ENCODE data around the gene MYO7A.
A peak's percentile ranks its signal among the peaks of the same experiment; 100 is the strongest.

The MYO7A gene

DNA sequence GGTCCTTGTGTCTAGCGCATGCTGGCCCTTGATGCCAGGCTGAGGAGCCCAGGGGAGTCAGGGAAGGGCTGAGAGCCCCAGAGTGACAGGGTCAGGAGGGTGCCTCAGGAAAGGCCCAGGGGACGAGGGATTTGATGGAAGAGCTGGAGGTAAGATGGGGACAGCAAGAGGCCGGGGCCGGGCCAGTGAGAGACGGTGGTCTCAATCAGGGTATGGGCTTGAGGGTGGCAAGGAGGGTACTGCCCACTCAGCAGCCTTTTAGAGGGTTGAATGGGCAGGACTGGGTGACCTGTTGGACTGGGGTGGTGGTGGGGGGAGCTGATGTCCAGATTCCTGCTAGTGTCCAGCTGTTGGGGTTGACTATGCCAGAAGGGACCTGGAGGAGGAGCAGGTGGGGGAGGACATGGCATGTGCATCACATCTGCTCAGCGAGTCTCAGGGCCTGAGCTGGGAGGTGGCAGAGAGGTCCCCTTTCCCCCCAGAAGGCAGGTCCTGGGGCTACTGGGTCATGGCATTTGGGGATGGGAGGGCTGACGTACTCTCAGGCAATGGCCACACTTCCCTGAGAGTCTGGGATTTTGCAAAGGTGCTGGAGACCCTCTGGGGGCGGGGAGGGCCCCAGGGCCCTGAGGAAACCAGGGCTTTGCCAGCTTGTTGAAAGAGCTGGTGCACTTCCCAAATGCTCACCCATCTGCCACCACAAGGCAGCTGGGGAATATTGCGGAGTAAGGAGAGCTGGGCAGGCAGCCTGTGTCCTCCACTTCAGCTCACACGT is 18.4 kb downstream of the MYO7A start:
- Histone ChIP-seq H3K9me3 (ENCODE audit: insufficient read depth, low read length, severe bottlenecking) (no peaks in the 10 kb centered on the region), H3K9ac (ENCODE audit: low read depth, low read length) (no peak overlapping the region), H4K20me1 (ENCODE audit: insufficient read depth, low read length) (peaks cover 3% of the 10 kb centered on the region; the same call in 1 of the 2 replicates), H3K4me1 (ENCODE audit: insufficient read depth, low read length) (peaks cover 23% of the 10 kb centered on the region), H3K4me2 (ENCODE audit: insufficient read depth, low read length) (no peak overlapping the region), H3K27ac (ENCODE audit: low read length) (no peak overlapping the region), H2AFZ (ENCODE audit: low read depth, low read length) (no peak overlapping the region), H3K4me3 (ENCODE audit: low read depth in 1 of 2, low read length in 2 of 2) (no peak overlapping the region), H3K27me3 (ENCODE audit: insufficient read depth, low read length, poor library complexity) (no peaks in the 10 kb centered on the region), H3K79me2 (ENCODE audit: insufficient read depth, low read length) (no peaks in the 10 kb centered on the region), H3K36me3 (ENCODE audit: insufficient read depth, low read length) (no peaks in the 10 kb centered on the region)
- TF ChIP-seq, protein P1, sequence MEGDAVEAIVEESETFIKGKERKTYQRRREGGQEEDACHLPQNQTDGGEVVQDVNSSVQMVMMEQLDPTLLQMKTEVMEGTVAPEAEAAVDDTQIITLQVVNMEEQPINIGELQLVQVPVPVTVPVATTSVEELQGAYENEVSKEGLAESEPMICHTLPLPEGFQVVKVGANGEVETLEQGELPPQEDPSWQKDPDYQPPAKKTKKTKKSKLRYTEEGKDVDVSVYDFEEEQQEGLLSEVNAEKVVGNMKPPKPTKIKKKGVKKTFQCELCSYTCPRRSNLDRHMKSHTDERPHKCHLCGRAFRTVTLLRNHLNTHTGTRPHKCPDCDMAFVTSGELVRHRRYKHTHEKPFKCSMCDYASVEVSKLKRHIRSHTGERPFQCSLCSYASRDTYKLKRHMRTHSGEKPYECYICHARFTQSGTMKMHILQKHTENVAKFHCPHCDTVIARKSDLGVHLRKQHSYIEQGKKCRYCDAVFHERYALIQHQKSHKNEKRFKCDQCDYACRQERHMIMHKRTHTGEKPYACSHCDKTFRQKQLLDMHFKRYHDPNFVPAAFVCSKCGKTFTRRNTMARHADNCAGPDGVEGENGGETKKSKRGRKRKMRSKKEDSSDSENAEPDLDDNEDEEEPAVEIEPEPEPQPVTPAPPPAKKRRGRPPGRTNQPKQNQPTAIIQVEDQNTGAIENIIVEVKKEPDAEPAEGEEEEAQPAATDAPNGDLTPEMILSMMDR (IDR thresholded peaks at IDR 0.05; ENCODE audit: borderline replicate concordance, extremely low read depth, low read length, poor library complexity, severe bottlenecking), result no peak
- TF ChIP-seq EZH2 (IDR thresholded peaks at IDR 0.05; ENCODE audit: borderline replicate concordance, low read depth, low read length, severe bottlenecking), result no peak
- ATAC-seq (ENCODE audit: insufficient read depth, low read depth), result no peak
- no peak for DNase-seq

DNA sequence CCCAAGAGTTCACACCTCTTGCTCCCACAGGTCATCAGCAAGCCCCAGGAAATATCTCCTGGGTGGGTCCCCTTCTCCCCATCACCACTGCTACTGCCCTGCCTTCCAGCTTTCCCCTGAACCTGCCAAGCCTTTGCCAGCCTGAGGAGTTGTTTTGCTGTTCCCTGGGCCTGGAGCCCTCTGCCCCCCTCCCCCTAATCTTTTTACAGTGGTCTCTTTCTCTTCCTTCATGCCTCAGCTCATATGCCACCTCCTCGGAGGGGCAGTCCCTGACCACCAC is 18.9 kb downstream of the MYO7A start:
- DNase-seq (no peak), ATAC-seq (ENCODE audit: insufficient read depth, low read depth) (no peak)
- no peak overlapping the region for H3K9ac ChIP-seq (ENCODE audit: low read depth, low read length)
- peaks cover 26% of the 10 kb centered on the region for H3K4me1 ChIP-seq (ENCODE audit: insufficient read depth, low read length)
- H2AFZ ChIP-seq (ENCODE audit: low read depth, low read length), result no peak overlapping the region
- H3K9me3 ChIP-seq (ENCODE audit: insufficient read depth, low read length, severe bottlenecking), result no peaks in the 10 kb centered on the region
- TF ChIP-seq EZH2 (IDR thresholded peaks at IDR 0.05; ENCODE audit: borderline replicate concordance, low read depth, low read length, severe bottlenecking), result no peak
- TF ChIP-seq, protein P1 (IDR thresholded peaks at IDR 0.05; ENCODE audit: borderline replicate concordance, extremely low read depth, low read length, poor library complexity, severe bottlenecking), result no peak
- no peaks in the 10 kb centered on the region for H3K27me3 ChIP-seq (ENCODE audit: insufficient read depth, low read length, poor library complexity)
- no peak overlapping the region for H3K4me3 ChIP-seq (ENCODE audit: low read depth in 1 of 2, low read length in 2 of 2)
- no peaks in the 10 kb centered on the region for H3K79me2 ChIP-seq (ENCODE audit: insufficient read depth, low read length)
- H4K20me1 ChIP-seq (ENCODE audit: insufficient read depth, low read length), result peaks cover 3% of the 10 kb centered on the region; the same call in 1 of the 2 replicates
- H3K27ac ChIP-seq (ENCODE audit: low read length), result no peak overlapping the region
- H3K36me3 ChIP-seq (ENCODE audit: insufficient read depth, low read length), result no peaks in the 10 kb centered on the region
- H3K4me2 ChIP-seq (ENCODE audit: insufficient read depth, low read length), result no peak overlapping the region

DNA sequence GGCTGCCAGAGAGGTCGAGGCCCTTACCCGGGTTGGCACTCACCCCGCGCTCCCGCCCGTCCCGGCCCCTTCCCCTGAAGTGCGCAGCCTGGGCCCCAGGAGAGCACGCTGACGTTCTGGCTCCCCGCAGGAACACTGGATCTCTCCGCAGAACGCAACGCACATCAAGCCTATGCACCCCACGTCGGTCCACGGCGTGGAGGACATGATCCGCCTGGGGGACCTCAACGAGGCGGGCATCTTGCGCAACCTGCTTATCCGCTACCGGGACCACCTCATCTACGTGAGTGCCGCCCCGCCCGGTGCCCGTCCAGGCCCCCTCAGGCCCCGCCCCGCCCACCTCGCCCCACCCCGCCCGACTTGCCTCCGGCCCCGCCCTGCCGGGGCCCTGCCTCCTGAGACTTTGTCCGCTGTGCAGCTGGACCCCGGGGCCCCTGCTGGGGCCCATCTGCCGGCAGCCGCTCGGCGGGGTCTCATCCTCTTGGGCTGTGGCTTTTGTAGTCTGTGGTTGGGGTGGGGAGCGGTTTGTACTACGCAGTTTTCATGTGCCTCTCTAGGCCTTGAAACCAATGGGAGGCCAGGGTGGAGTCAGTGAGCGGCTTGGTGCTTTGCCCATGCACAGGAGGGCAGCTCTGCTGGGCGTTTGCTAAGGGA is 19.7 kb downstream of the MYO7A start:
- Histone ChIP-seq H4K20me1 (ENCODE audit: insufficient read depth, low read length) (peaks cover 7% of the 10 kb centered on the region; the same call in 1 of the 2 replicates), H3K27ac (ENCODE audit: low read length) (no peak overlapping the region), H3K4me3 (ENCODE audit: low read depth in 1 of 2, low read length in 2 of 2) (no peak overlapping the region), H3K9ac (ENCODE audit: low read depth, low read length) (no peak overlapping the region), H3K4me2 (ENCODE audit: insufficient read depth, low read length) (no peak overlapping the region), H3K9me3 (ENCODE audit: insufficient read depth, low read length, severe bottlenecking) (no peaks in the 10 kb centered on the region), H3K79me2 (ENCODE audit: insufficient read depth, low read length) (no peaks in the 10 kb centered on the region), H3K36me3 (ENCODE audit: insufficient read depth, low read length) (no peaks in the 10 kb centered on the region), H3K27me3 (ENCODE audit: insufficient read depth, low read length, poor library complexity) (no peaks in the 10 kb centered on the region), H3K4me1 (ENCODE audit: insufficient read depth, low read length) (peaks cover 26% of the 10 kb centered on the region), H2AFZ (ENCODE audit: low read depth, low read length) (no peak overlapping the region)
- no peak for TF ChIP-seq EZH2 (IDR thresholded peaks at IDR 0.05; ENCODE audit: borderline replicate concordance, low read depth, low read length, severe bottlenecking)
- TF ChIP-seq, protein P1 (IDR thresholded peaks at IDR 0.05; ENCODE audit: borderline replicate concordance, extremely low read depth, low read length, poor library complexity, severe bottlenecking), result no peak
- peak; percentile 68 for ATAC-seq (ENCODE audit: insufficient read depth, low read depth)
- peak; percentile 86 for DNase-seq

Measured in DND-41 (cell line).